Suprapubic skin (tissue), 3 donors: Measurements from ENCODE around the gene CDC20.

Experiments
- CTCF ChIP-seq, 2 donors: fragments of 200-600 bp in 1 of 2; fragments of 450-650 bp in 1 of 2; sonication (generic) in 1 of 2; IDR thresholded peaks; one replicate each; pipeline ENCODE4 v1.5.1; 2016 to 2019; ENCODE audit warnings: antibody characterized with exemption in 2 of 2, mild to moderate bottlenecking in 1 of 2, moderate library complexity in 1 of 2
- EP300 ChIP-seq: sonication (generic); formaldehyde crosslinking; IDR thresholded peaks from one replicate; pipeline ENCODE4 v1.6.1; 2017; ENCODE audit warnings: antibody characterized with exemption
- POLR2A ChIP-seq, 2 donors: fragments of 450-650 bp; IDR thresholded peaks; one replicate each; pipeline ENCODE4 v1.6.1; 2017; ENCODE audit warnings: antibody characterized with exemption in 2 of 2, mild to moderate bottlenecking in 2 of 2, moderate library complexity in 2 of 2

- TF ChIP-seq CTCF (IDR thresholded peaks at IDR 0.05) (no peak), EP300 (no peak), POLR2A (IDR thresholded peaks at IDR 0.05) (no peak)
These were observed 27.9 kb downstream of the CDC20 start for GRCh38 chr1:43386676-43387075.
